ENCODE data around the gene EMILIN2.

The EMILIN2 gene

DNA sequence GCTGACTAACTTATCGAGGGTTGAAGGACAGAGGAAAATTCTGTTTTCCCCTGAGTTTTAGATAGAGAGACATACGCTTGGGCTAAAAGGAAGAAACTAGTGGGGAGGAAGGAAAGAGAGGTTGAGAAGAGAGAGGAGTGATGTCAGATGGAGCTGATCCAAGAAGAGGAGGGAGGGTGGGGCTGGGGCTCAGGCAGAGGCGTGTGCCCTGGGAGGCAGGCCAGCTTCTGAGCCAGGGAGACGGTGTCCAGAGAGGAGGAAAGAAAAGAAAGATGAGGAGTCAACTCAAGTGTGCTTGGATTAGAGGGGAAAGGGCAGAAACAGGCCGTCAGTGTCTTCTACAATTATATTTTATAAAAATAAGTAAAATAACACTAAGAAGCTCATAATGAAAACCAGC, 56.2 kb downstream of the EMILIN2 start:
- Histone ChIP-seq H3K9me3 (ENCODE audit: insufficient read depth, low read depth, low read length) (no peaks in the 10 kb centered on the region), H3K36me3 (ENCODE audit: insufficient read depth, low read length) (no peaks in the 10 kb centered on the region), H3K9ac (ENCODE audit: low read depth, low read length, poor library complexity, severe bottlenecking) (no peak overlapping the region), H3F3A (ENCODE audit: low read depth) (no peaks in the 10 kb centered on the region), H3K27me3 (ENCODE audit: insufficient read depth, low read length, poor library complexity, severe bottlenecking) (no peaks in the 10 kb centered on the region), H3K4me1 (ENCODE audit: insufficient read depth, low read length, poor library complexity, severe bottlenecking) (peaks cover 6% of the 10 kb centered on the region), H3K9me2 (replicated peaks; ENCODE audit: low read depth, low read length) (no peaks in the 10 kb centered on the region), H3K4me2 (ENCODE audit: low read depth, low read length, poor library complexity, severe bottlenecking) (no peak overlapping the region), H4K20me1 (ENCODE audit: insufficient read depth, low read length, poor library complexity, severe bottlenecking) (no peaks in the 10 kb centered on the region), H3K79me2 (ENCODE audit: insufficient read depth, low read length) (no peaks in the 10 kb centered on the region; the same call in 1 of the 2 replicates), H2AFZ (ENCODE audit: low read length) (no peak overlapping the region), H3K4me3 (ENCODE audit: low read length, poor library complexity, severe bottlenecking) (no peak overlapping the region)
- no peak for TF ChIP-seq EZH2phosphoT487 (IDR thresholded peaks at IDR 0.05; ENCODE audit: borderline replicate concordance)
- TF ChIP-seq, protein P1, sequence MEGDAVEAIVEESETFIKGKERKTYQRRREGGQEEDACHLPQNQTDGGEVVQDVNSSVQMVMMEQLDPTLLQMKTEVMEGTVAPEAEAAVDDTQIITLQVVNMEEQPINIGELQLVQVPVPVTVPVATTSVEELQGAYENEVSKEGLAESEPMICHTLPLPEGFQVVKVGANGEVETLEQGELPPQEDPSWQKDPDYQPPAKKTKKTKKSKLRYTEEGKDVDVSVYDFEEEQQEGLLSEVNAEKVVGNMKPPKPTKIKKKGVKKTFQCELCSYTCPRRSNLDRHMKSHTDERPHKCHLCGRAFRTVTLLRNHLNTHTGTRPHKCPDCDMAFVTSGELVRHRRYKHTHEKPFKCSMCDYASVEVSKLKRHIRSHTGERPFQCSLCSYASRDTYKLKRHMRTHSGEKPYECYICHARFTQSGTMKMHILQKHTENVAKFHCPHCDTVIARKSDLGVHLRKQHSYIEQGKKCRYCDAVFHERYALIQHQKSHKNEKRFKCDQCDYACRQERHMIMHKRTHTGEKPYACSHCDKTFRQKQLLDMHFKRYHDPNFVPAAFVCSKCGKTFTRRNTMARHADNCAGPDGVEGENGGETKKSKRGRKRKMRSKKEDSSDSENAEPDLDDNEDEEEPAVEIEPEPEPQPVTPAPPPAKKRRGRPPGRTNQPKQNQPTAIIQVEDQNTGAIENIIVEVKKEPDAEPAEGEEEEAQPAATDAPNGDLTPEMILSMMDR (conservative IDR thresholded peaks at IDR 0.05; ENCODE audit: low read length) = no peak

DNA sequence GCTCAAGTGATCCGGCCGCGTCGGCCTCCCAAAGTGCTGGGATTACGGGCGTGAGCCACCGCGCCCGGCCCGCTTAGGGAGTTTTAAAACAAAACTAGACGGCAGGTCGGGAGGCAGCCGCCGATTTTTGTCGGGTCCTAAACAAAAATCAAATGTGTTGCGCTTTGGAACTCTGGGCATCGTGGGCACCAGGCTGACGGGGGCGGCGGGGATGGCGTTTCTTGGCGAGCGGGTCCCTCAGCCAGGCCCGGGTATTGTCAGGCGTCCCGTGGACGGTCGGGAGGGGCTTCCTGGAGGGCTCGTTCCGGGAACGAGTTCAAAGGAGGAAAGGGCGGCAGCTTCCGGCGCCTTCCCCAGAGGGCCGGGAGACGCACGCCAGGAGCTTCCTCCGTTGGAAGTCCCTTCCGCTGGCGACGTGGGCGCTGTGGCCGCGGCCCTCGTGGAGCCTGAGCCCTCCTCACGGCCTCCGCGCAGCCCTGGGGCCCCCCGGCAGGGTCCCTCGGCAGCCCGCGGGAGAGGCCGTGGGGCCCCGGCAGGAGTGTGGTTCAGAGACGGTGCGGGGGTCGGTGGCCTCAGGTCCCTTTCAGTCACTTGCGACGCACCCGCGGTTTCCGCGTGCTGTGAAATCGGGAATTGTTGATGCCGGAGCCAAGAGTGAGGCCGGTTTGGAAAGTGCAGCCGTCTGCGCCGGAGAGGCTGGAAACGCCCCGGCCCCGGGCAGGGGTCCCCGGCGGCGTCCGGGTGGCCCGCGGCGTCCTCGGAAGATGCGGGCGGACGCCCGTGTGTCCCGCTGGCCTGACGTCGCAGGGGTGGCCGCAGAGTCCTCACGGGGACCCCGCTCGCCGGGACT, 59.3 kb downstream of the EMILIN2 start:
- H3K4me3 ChIP-seq (ENCODE audit: low read length, poor library complexity, severe bottlenecking) = peak overlapping the region; percentile 81
- TF ChIP-seq, protein P1 (conservative IDR thresholded peaks at IDR 0.05; ENCODE audit: low read length) = no peak
- TF ChIP-seq EZH2phosphoT487 (IDR thresholded peaks at IDR 0.05; ENCODE audit: borderline replicate concordance) = no peak
- H3K9ac ChIP-seq (ENCODE audit: low read depth, low read length, poor library complexity, severe bottlenecking) = peak overlapping the region; percentile 82
- no peaks in the 10 kb centered on the region for H3F3A ChIP-seq (ENCODE audit: low read depth)
- peaks cover 6% of the 10 kb centered on the region for H3K4me1 ChIP-seq (ENCODE audit: insufficient read depth, low read length, poor library complexity, severe bottlenecking)
- H3K9me3 ChIP-seq (ENCODE audit: insufficient read depth, low read depth, low read length) = no peaks in the 10 kb centered on the region
- H3K27me3 ChIP-seq (ENCODE audit: insufficient read depth, low read length, poor library complexity, severe bottlenecking) = no peaks in the 10 kb centered on the region
- peak overlapping the region; percentile 74 for H2AFZ ChIP-seq (ENCODE audit: low read length)
- H3K36me3 ChIP-seq (ENCODE audit: insufficient read depth, low read length) = no peaks in the 10 kb centered on the region
- peak overlapping the region; percentile 92 for H3K4me2 ChIP-seq (ENCODE audit: low read depth, low read length, poor library complexity, severe bottlenecking)
- H3K79me2 ChIP-seq (ENCODE audit: insufficient read depth, low read length) = no peaks in the 10 kb centered on the region; the same call in 1 of the 2 replicates
- H3K9me2 ChIP-seq (replicated peaks; ENCODE audit: low read depth, low read length) = no peaks in the 10 kb centered on the region
- no peaks in the 10 kb centered on the region for H4K20me1 ChIP-seq (ENCODE audit: insufficient read depth, low read length, poor library complexity, severe bottlenecking)

DNA sequence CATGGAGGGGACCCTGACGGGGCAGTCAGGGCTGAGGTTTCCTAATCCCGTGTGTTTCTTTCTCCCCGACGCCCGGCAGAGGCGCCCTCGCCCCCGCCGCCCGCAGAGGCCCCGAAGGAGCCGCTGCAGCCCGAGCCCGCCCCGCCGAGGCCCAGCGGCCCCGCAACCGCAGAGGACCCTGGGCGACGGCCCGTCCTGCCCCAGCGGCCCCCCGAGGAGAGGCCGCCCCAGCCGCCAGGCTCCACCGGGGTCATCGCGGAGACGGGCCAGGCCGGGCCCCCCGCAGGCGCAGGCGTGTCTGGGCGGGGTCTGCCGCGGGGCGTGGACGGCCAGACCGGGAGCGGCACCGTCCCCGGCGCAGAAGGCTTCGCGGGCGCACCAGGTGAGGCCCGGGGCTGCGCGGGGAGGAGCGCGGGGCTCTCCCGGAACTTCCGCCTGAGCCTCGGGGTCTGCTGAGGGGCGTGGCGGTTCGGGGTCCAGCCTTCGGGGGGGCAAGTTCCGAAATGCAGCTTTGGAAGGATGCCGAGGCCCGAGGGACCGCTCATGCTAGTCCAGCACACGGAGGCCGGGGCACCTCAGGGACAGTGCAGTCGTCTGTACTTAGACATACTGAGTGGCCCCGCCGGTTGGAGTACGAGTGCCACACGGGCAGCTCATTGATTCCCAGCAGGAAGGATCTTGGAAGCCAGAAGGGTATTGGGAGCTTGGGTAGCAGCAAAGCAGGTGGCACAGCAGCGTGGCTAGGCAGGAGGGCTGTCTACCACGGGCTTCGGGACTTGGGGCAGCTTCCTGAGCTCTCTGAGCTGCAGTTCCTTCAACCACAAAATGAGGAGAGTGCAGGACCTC, 60.1 kb downstream of the EMILIN2 start:
- H3K4me3 ChIP-seq (ENCODE audit: low read length, poor library complexity, severe bottlenecking) = peak overlapping the region; percentile 81

More for the DNA sequence above, 60.1 kb downstream of the EMILIN2 start:
- Histone ChIP-seq H3K27me3 (ENCODE audit: insufficient read depth, low read length, poor library complexity, severe bottlenecking) (no peaks in the 10 kb centered on the region), H3K4me2 (ENCODE audit: low read depth, low read length, poor library complexity, severe bottlenecking) (peak overlapping the region; percentile 92), H3K9me2 (replicated peaks; ENCODE audit: low read depth, low read length) (no peaks in the 10 kb centered on the region), H3F3A (ENCODE audit: low read depth) (no peaks in the 10 kb centered on the region), H3K4me1 (ENCODE audit: insufficient read depth, low read length, poor library complexity, severe bottlenecking) (peaks cover 6% of the 10 kb centered on the region), H2AFZ (ENCODE audit: low read length) (peak overlapping the region; percentile 74), H3K9ac (ENCODE audit: low read depth, low read length, poor library complexity, severe bottlenecking) (peak overlapping the region; percentile 82), H3K36me3 (ENCODE audit: insufficient read depth, low read length) (no peaks in the 10 kb centered on the region), H3K9me3 (ENCODE audit: insufficient read depth, low read depth, low read length) (no peaks in the 10 kb centered on the region), H4K20me1 (ENCODE audit: insufficient read depth, low read length, poor library complexity, severe bottlenecking) (no peaks in the 10 kb centered on the region), H3K79me2 (ENCODE audit: insufficient read depth, low read length) (no peaks in the 10 kb centered on the region; the same call in 1 of the 2 replicates)
- no peak for TF ChIP-seq EZH2phosphoT487 (IDR thresholded peaks at IDR 0.05; ENCODE audit: borderline replicate concordance)
- TF ChIP-seq, protein P1 (conservative IDR thresholded peaks at IDR 0.05; ENCODE audit: low read length) = peak; percentile 39; the same call in 1 of the 2 replicates

Data from Loucy (cell line).